Activated T-cell treated with anti-CD3 and anti-CD28 coated beads, Interleukin-2, amount 50 U/mL, for 24 hours (primary cell): ENCODE data around the gene PWWP2A.
"Not testable (repeated sequence)": the region's sequence is repeated elsewhere in the genome, so short reads cannot be mapped to it uniquely, and the experiment has no call there.

Experiments used
- DNase-seq: peaks from one replicate; pipeline ENCODE4 v3.0.0-alpha.2; 2020
- H3K27ac Mint-ChIP-seq: 2 replicates; pipeline ENCODE4 v1.8.0; 2020; ENCODE audit warnings: mild to moderate bottlenecking, mixed read lengths
- H3K27me3 Mint-ChIP-seq: 2 replicates; pipeline ENCODE4 v1.8.0; 2020; ENCODE audit warnings: mixed read lengths
- H3K36me3 Mint-ChIP-seq: 2 replicates; pipeline ENCODE4 v1.8.0; 2020; ENCODE audit warnings: low read depth, mixed read lengths
- H3K4me1 Mint-ChIP-seq: 2 replicates; pipeline ENCODE4 v1.8.0; 2020; ENCODE audit warnings: low read depth, mixed read lengths
- H3K4me3 Mint-ChIP-seq: 2 replicates; pipeline ENCODE4 v1.8.0; 2020; ENCODE audit warnings: mild to moderate bottlenecking, moderate library complexity, mixed read lengths
- H3K9me3 Mint-ChIP-seq: 2 replicates; pipeline ENCODE4 v1.8.0; 2020; ENCODE audit warnings: mixed read lengths

The PWWP2A gene

GRCh38 chr5:160119142-160119904 lies at the start of gene PWWP2A:
Gene PWWP2A, minus strand, starts transcription at chr5:160119450. Its CDS starts 62 bp downstream, at chr5:160119388.
- peaks cover 19% of the 10 kb centered on the region for H3K4me1 Mint-ChIP-seq
- peaks cover 31% of the 10 kb centered on the region for H3K36me3 Mint-ChIP-seq
- DNase-seq, result peak; percentile 93
- peak within 1 kb of the TSS; percentile 90 for H3K4me3 Mint-ChIP-seq
- H3K27ac Mint-ChIP-seq, result peak within 1 kb of the TSS; percentile 96
- H3K27me3 Mint-ChIP-seq, result peaks cover 4% of the 10 kb centered on the region
- no peaks in the 10 kb centered on the region for H3K9me3 Mint-ChIP-seq

DNA sequence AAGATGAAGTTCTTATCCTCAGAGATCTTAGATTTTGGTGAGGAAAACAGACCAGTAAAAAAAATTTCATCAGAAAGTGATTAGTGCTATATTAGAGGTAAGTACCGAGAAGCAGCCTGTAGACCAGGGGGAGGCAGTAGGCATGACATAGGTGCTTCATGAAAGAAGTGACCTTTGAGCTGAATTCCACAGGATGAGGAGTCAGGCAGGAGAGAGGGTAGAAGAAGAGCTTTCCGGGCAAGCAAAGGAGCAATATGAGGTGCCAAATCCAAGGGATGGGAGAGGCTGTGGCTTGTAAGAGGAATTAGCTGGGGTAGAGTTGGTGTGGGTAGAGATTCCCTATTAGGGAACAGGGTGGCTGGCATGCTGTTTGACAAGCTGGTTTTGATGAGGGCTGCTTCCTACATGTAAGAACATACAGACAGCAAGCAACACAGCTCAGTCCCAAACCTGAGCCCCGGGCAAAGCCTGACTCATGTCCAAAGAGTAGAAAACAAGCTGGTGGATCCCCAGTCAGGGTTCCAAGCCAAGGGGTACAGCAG lies 48.4 kb upstream of the PWWP2A start:
- DNase-seq, result no peak
- H3K27me3 Mint-ChIP-seq, result peaks cover 47% of the 10 kb centered on the region
- H3K9me3 Mint-ChIP-seq, result no peaks in the 10 kb centered on the region

DNA sequence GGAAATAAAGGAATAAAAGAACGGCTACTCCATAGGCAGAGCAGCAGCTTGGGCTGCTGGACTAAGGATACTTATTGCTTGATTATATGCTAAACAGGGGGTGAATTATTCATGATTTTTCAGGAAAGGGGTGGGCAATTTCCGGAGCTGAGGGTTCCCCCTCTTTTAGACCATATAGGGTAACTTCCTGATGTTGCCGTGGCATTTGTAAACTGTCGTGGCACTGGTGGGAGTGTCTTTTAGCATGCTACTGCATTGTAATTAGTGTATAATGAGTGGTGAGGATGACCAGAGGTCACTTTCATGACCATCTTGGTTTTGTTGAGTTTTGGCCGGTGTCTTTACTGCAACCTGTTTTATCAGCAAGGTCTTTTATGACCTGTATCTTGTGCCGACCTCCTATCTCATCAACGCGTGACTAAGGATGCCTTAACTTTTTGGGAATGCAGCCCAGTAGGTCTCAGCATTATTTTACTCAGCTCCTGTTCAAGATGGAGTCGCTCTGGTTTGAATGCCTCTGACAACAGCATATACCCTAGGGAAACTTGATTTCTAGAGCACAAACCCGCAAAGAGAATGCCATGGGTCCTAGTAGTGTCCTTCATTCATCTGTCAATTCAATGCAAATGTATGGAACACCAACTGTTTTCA lies 47.8 kb upstream of the PWWP2A start:
- Mint-ChIP-seq H3K36me3 (no peaks in the 10 kb centered on the region), H3K9me3 (no peaks in the 10 kb centered on the region), H3K27ac (no peak overlapping the region), H3K27me3 (peaks cover 47% of the 10 kb centered on the region), H3K4me1 (peaks cover 11% of the 10 kb centered on the region), H3K4me3 (no peak overlapping the region)
- no peak for DNase-seq

More for the DNA sequence above, 48.4 kb upstream of the PWWP2A start:
- H3K36me3 Mint-ChIP-seq, result no peaks in the 10 kb centered on the region
- peaks cover 11% of the 10 kb centered on the region for H3K4me1 Mint-ChIP-seq
- H3K27ac Mint-ChIP-seq, result no peak overlapping the region
- no peak overlapping the region for H3K4me3 Mint-ChIP-seq

GRCh38 chr5:160166069-160166972 lies 47.1 kb upstream of the PWWP2A start:
- H3K27me3 Mint-ChIP-seq, result peaks cover 47% of the 10 kb centered on the region
- H3K4me3 Mint-ChIP-seq, result no peak overlapping the region
- H3K27ac Mint-ChIP-seq, result no peak overlapping the region
- H3K9me3 Mint-ChIP-seq, result no peaks in the 10 kb centered on the region
- peaks cover 11% of the 10 kb centered on the region for H3K4me1 Mint-ChIP-seq
- DNase-seq, result no peak
- no peaks in the 10 kb centered on the region for H3K36me3 Mint-ChIP-seq

DNA sequence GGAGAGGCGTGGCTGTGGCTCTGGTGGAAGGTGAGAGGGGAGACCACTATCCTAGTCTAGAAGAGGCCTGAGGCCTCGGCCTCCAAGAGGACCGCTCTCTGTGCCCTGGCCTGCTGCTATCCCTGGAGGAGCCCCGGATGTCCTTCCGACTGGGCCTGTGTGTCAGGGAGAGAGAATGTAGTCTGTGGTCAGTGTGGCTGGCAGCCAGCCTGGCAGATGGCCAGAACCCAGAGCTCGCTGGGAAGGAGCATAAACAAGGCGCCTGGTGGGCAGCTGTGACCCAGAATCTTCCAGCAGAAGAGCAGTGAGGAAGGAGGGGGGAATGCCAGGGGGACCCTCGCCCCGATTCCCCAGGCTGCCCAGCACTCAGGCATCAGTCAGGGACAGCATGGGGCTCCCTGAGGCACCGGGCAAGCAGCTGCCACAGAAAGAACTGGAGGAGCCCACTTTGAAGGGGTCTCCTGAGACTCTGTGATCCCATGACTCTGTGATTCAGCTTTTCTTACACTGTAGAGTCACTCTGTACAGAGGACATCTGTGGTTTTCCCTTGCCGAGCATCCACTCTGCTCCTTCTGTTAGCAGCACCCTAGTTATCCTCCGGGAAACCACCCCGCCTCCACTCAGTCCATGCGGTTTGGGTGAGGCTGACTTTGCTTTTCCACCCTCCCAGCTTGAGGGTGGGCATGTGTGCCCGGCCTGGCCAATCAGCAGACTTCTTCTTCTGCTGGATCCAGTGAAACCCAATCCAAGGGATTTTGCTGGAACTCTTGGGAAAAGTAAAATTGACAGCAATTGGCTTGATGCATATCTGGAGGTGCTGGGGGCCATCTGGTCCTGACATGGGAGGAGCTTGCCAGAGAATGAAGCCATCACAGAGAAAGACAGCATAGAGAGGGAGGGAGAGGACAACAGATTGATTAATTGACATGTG lies 46.2 kb upstream of the PWWP2A start:
- Mint-ChIP-seq H3K9me3 (no peaks in the 10 kb centered on the region), H3K4me1 (peaks cover 11% of the 10 kb centered on the region)
- DNase-seq, result no peak

DNA sequence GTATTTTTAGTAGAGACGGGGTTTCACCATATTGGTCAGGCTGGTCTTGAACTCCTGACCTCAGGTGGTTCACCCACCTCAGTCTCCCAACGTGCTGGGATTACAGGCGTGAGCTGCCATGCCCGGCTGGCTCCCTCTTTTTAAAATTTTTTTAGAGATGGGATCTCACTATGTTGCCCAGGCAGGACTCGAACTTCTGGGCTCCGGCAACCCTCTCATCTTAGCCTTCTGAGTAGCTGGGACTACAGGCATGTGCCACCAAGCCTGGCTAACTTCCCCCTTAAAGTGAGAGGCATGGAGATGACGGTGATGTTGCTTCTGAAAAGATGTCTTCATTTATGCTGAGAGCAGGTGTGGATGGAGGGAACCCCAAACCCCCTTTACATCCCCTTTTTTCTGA lies 43.7 kb upstream of the PWWP2A start:
- Mint-ChIP-seq H3K27me3 (peaks cover 40% of the 10 kb centered on the region), H3K9me3 (no peaks in the 10 kb centered on the region), H3K4me3 (no peak overlapping the region), H3K36me3 (no peaks in the 10 kb centered on the region), H3K4me1 (peaks cover 11% of the 10 kb centered on the region), H3K27ac (no peak overlapping the region)
- no peak for DNase-seq

More for the DNA sequence above, 46.2 kb upstream of the PWWP2A start:
- Mint-ChIP-seq H3K36me3 (no peaks in the 10 kb centered on the region), H3K27ac (peak overlapping the region; percentile 29), H3K4me3 (no peak overlapping the region), H3K27me3 (peaks cover 47% of the 10 kb centered on the region)

- no peaks in the 10 kb centered on the region for H3K36me3 Mint-ChIP-seq
- no peak overlapping the region for H3K27ac Mint-ChIP-seq
- H3K4me1 Mint-ChIP-seq, result peaks cover 11% of the 10 kb centered on the region
- no peaks in the 10 kb centered on the region for H3K9me3 Mint-ChIP-seq
- H3K4me3 Mint-ChIP-seq, result no peak overlapping the region
- DNase-seq, result no peak
- H3K27me3 Mint-ChIP-seq, result peaks cover 29% of the 10 kb centered on the region
These were observed 42.4 kb upstream of the PWWP2A start for GRCh38 chr5:160161626-160162025.

- H3K4me1 Mint-ChIP-seq, result peaks cover 11% of the 10 kb centered on the region
- H3K9me3 Mint-ChIP-seq, DNase-seq, H3K4me3 Mint-ChIP-seq, H3K36me3 Mint-ChIP-seq, H3K27ac Mint-ChIP-seq: not testable (repeated sequence)
- peaks cover 22% of the 10 kb centered on the region for H3K27me3 Mint-ChIP-seq
These were observed 41.6 kb upstream of the PWWP2A start for GRCh38 chr5:160160875-160161274.

DNA sequence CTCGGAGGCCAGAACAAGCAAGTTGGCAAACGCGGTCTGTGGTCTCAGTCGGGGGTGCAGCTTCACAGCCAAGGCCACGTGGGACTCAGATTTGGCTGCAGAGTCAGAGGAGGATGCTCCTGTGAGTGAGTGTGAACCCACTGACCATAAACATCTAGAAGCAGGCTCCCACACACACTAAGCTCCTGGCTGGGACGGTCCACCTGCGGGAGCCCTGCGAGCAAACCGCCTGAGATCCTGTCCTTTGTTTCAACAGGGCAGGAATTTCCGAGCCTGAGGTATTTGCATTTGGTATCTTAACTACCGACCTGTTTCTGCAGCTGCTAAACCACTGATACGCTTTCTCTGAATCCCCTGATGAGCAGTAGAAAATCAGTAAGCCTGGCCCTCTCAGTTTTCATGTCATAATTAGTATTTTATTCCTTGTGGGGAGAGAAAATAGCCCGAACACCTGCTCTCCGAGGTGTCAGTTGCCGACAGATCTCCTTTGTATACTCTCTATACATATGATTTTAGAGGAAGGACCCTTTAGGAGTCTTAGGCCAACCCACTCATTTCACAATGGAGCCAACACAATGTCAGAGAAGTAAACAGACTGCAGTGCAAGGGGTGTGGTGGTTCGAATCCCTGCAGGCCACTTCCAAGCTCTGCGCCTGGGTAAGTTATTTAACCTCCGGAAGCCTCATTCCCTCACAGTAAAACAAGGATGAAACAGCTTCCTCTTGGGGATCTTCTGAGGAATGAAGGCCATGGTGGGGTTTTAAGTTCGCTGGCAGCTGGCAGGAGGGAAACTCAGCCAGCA lies 40.9 kb upstream of the PWWP2A start:
- H3K4me1 Mint-ChIP-seq, result peaks cover 5% of the 10 kb centered on the region
- H3K27me3 Mint-ChIP-seq, result peaks cover 15% of the 10 kb centered on the region
- no peak overlapping the region for H3K27ac Mint-ChIP-seq
- H3K36me3 Mint-ChIP-seq, result no peaks in the 10 kb centered on the region
- DNase-seq, result no peak
- no peaks in the 10 kb centered on the region for H3K9me3 Mint-ChIP-seq
- no peak overlapping the region for H3K4me3 Mint-ChIP-seq

GRCh38 chr5:160158087-160158486 lies 38.8 kb upstream of the PWWP2A start:
- Mint-ChIP-seq H3K27ac (no peak overlapping the region), H3K9me3 (no peaks in the 10 kb centered on the region)
- no peak for DNase-seq

GRCh38 chr5:160155017-160155750 lies 35.9 kb upstream of the PWWP2A start:
- peaks cover 4% of the 10 kb centered on the region for H3K27me3 Mint-ChIP-seq
- peaks cover 15% of the 10 kb centered on the region for H3K4me1 Mint-ChIP-seq
- H3K4me3 Mint-ChIP-seq, result no peak overlapping the region
- no peak for DNase-seq
- H3K9me3 Mint-ChIP-seq, result no peaks in the 10 kb centered on the region
- H3K27ac Mint-ChIP-seq, result no peak overlapping the region
- H3K36me3 Mint-ChIP-seq, result no peaks in the 10 kb centered on the region

More at GRCh38 chr5:160158087-160158486, 38.8 kb upstream of the PWWP2A start:
- Mint-ChIP-seq H3K27me3 (peaks cover 4% of the 10 kb centered on the region), H3K36me3 (no peaks in the 10 kb centered on the region), H3K4me1 (peaks cover under 1% of the 10 kb centered on the region), H3K4me3 (no peak overlapping the region)

DNA sequence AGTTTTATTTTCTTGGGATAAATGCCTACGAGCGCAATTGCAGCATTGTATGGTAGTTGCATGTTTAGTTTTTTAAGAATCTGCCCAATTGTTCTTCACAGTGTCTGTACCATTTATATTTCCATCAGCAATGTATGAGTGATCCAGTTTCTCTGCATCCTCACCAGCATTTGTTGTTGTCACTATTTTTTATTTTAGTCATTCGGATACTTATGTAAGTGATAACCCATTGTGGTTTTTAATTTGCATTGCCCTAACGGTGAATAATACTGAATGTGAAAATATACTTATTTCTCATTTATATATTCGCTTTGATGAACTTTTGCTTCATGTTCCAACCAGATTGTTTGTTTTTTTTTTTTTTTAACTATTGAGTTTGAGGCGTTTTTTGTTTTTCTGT lies 33.7 kb upstream of the PWWP2A start:
- H3K4me3 Mint-ChIP-seq, result no peak overlapping the region
- no peak overlapping the region for H3K27ac Mint-ChIP-seq
- H3K4me1 Mint-ChIP-seq, result peaks cover 15% of the 10 kb centered on the region
- H3K36me3 Mint-ChIP-seq, result no peaks in the 10 kb centered on the region
- H3K9me3 Mint-ChIP-seq, result no peaks in the 10 kb centered on the region
- DNase-seq, result no peak
- H3K27me3 Mint-ChIP-seq, result peaks cover 2% of the 10 kb centered on the region
